Spleen (tissue), 7 donors: ENCODE measurements around the gene AP3B1.

Experiments
- POLR2AphosphoS5 ChIP-seq, 3 donors: sonication (generic); formaldehyde crosslinking; IDR thresholded peaks; one replicate each; pipeline ENCODE4 v1.5.1; 2017; ENCODE audit warnings: antibody characterized with exemption in 3 of 3
- TF ChIP-seq, protein P1 (sequence below), 11 experiments: fragments of 200-600 bp in 7 of 11; fragments of 450-650 bp in 4 of 11; sonication (generic) in 4 of 11; IDR thresholded peaks in 8 of 11; conservative IDR thresholded peaks in 3 of 11; 1 replicate in 7 of 11; 2 replicates in 4 of 11; pipeline versions ENCODE4 v1.4.0 to v1.8.0; 2016 to 2021; ENCODE audit warnings: antibody characterized with exemption in 11 of 11, inconsistent platforms in 4 of 11, mild to moderate bottlenecking in 1 of 11
- donor health status: DM: no; HTN: no; CAD: no; lungs with moderate emphysema.
- donor health status: DM: no; HTN: no; CAD: no.
- donor health status: DM: no; HTN: no; CAD: no.

- TF ChIP-seq, protein P1, sequence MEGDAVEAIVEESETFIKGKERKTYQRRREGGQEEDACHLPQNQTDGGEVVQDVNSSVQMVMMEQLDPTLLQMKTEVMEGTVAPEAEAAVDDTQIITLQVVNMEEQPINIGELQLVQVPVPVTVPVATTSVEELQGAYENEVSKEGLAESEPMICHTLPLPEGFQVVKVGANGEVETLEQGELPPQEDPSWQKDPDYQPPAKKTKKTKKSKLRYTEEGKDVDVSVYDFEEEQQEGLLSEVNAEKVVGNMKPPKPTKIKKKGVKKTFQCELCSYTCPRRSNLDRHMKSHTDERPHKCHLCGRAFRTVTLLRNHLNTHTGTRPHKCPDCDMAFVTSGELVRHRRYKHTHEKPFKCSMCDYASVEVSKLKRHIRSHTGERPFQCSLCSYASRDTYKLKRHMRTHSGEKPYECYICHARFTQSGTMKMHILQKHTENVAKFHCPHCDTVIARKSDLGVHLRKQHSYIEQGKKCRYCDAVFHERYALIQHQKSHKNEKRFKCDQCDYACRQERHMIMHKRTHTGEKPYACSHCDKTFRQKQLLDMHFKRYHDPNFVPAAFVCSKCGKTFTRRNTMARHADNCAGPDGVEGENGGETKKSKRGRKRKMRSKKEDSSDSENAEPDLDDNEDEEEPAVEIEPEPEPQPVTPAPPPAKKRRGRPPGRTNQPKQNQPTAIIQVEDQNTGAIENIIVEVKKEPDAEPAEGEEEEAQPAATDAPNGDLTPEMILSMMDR (IDR thresholded peaks at IDR 0.05 in 8 of 11, conservative IDR thresholded peaks at IDR 0.05 in 3 of 11): no peak
- no peak for TF ChIP-seq POLR2AphosphoS5 (IDR thresholded peaks at IDR 0.05)
Measured at GRCh38 chr5:78268356-78268755, 26.1 kb downstream of the AP3B1 start.
